Adipocyte (in vitro differentiated cells): ENCODE measurements around the gene PDE7B.

Source experiments
- DNase-seq: peaks from one replicate; pipeline ENCODE4 v3.0.0-alpha.2; 2015; ENCODE audit warnings: low read depth
- H3K27me3 ChIP-seq: replicated peaks from 2 replicates; pipeline ENCODE4 v1.7.0; 2013; ENCODE audit warnings: mild to moderate bottlenecking, low read length, moderate library complexity; ENCODE audit not compliant: control insufficient read depth, insufficient read depth
- H3K36me3 ChIP-seq: 2 replicates; pipeline ENCODE4 v1.7.0; 2013; ENCODE audit warnings: low read length, mild to moderate bottlenecking, moderate library complexity; ENCODE audit not compliant: control insufficient read depth, insufficient read depth, severe bottlenecking
- H3K4me1 ChIP-seq: 2 replicates; pipeline ENCODE4 v1.7.0; 2013; ENCODE audit warnings: mild to moderate bottlenecking, low read length, moderate library complexity; ENCODE audit not compliant: control insufficient read depth, insufficient read depth
- H3K4me3 ChIP-seq: 2 replicates; pipeline ENCODE4 v1.7.0; 2013; ENCODE audit warnings: mild to moderate bottlenecking, low read length, moderate library complexity
- H3K9ac ChIP-seq: 2 replicates; pipeline ENCODE4 v1.7.0; 2013; ENCODE audit warnings: mild to moderate bottlenecking, low read length, moderate library complexity
- H3K9me3 ChIP-seq: 2 replicates; pipeline ENCODE4 v1.7.0; 2013; ENCODE audit warnings: mild to moderate bottlenecking, low read length, moderate library complexity; ENCODE audit not compliant: control insufficient read depth

The PDE7B gene

GRCh38 chr6:136114661-136115060 lies 263.2 kb downstream of the PDE7B start:
- H3K9ac ChIP-seq, result no peak overlapping the region
- no peaks in the 10 kb centered on the region for H3K36me3 ChIP-seq
- no peak for DNase-seq
- H3K4me1 ChIP-seq, result peaks cover 44% of the 10 kb centered on the region
- no peaks in the 10 kb centered on the region for H3K27me3 ChIP-seq
- no peaks in the 10 kb centered on the region for H3K9me3 ChIP-seq
- no peak overlapping the region for H3K4me3 ChIP-seq

- no peak for DNase-seq
- Histone ChIP-seq H3K4me3 (no peak overlapping the region), H3K27me3 (no peaks in the 10 kb centered on the region), H3K36me3 (no peaks in the 10 kb centered on the region), H3K9ac (no peak overlapping the region), H3K4me1 (peaks cover 47% of the 10 kb centered on the region), H3K9me3 (no peaks in the 10 kb centered on the region)
Observed at GRCh38 chr6:136115941-136116340, 264.4 kb downstream of the PDE7B start.

DNA sequence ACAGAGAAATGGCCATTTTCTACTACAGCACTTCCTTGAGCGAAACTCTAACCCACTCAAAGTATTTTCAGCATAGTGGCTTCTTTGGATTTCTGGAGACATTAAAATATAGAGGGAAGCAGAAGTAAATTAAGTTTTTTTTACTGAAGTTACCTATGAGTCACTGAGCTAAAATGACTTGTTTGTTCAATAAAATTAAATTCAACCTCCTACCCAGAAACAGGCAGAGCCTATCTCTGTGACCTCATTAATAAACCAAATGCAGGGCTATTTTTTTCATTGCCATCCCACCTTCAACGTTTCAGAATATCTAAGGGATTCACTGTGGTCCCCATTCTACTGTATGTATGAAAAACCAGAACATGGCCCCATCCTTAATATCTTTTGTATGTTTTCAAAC lies 265.6 kb downstream of the PDE7B start:
- H3K4me1 ChIP-seq, result peaks cover 47% of the 10 kb centered on the region
- no peaks in the 10 kb centered on the region for H3K27me3 ChIP-seq
- peak overlapping the region; percentile 15 for H3K4me3 ChIP-seq
- no peaks in the 10 kb centered on the region for H3K36me3 ChIP-seq
- no peak for DNase-seq
- H3K9ac ChIP-seq, result peak overlapping the region; percentile 7
- H3K9me3 ChIP-seq, result no peaks in the 10 kb centered on the region

GRCh38 chr6:136118787-136119186 lies 267.3 kb downstream of the PDE7B start:
- H3K36me3 ChIP-seq, result no peaks in the 10 kb centered on the region
- peaks cover 50% of the 10 kb centered on the region for H3K4me1 ChIP-seq
- no peak for DNase-seq
- H3K9me3 ChIP-seq, result no peaks in the 10 kb centered on the region
- H3K27me3 ChIP-seq, result no peaks in the 10 kb centered on the region
- H3K9ac ChIP-seq, result peak overlapping the region; percentile 35
- peak overlapping the region; percentile 29 for H3K4me3 ChIP-seq

DNA sequence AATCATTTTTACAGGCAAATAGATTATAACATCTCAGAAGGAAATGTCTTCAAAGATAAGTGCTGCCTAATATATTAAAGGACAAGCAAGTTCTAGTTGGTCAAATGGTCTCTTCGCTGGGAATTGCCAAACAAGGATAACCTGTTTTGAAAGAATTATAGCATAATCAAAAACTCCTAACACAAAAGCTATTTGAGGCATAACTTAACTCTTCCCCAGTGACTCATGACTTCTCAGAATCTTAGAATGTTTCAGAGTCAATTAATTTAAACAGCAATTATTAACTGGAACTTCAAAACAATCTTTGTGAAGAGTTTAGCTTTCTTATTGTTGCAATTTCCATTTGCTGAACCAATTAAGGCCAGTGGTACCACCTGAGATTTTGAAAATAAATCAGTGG lies 272.0 kb downstream of the PDE7B start:
- Histone ChIP-seq H3K27me3 (no peaks in the 10 kb centered on the region), H3K4me1 (peaks cover 33% of the 10 kb centered on the region), H3K4me3 (no peak overlapping the region), H3K9ac (no peak overlapping the region), H3K36me3 (no peaks in the 10 kb centered on the region), H3K9me3 (no peaks in the 10 kb centered on the region)
- DNase-seq, result peak; percentile 35

- no peak overlapping the region for H3K4me3 ChIP-seq
- DNase-seq, result no peak
Observed at GRCh38 chr6:136125585-136125984, 274.1 kb downstream of the PDE7B start.

GRCh38 chr6:136127873-136128272 lies 276.4 kb downstream of the PDE7B start:
- no peak overlapping the region for H3K4me3 ChIP-seq
- H3K4me1 ChIP-seq, result peaks cover 20% of the 10 kb centered on the region
- DNase-seq, result no peak
- no peaks in the 10 kb centered on the region for H3K36me3 ChIP-seq
- H3K9me3 ChIP-seq, result no peaks in the 10 kb centered on the region
- no peaks in the 10 kb centered on the region for H3K27me3 ChIP-seq
- peak overlapping the region; percentile 4 for H3K9ac ChIP-seq

More at GRCh38 chr6:136125585-136125984, 274.1 kb downstream of the PDE7B start:
- no peaks in the 10 kb centered on the region for H3K36me3 ChIP-seq
- no peaks in the 10 kb centered on the region for H3K27me3 ChIP-seq
- peaks cover 20% of the 10 kb centered on the region for H3K4me1 ChIP-seq
- H3K9ac ChIP-seq, result no peak overlapping the region
- no peaks in the 10 kb centered on the region for H3K9me3 ChIP-seq

DNA sequence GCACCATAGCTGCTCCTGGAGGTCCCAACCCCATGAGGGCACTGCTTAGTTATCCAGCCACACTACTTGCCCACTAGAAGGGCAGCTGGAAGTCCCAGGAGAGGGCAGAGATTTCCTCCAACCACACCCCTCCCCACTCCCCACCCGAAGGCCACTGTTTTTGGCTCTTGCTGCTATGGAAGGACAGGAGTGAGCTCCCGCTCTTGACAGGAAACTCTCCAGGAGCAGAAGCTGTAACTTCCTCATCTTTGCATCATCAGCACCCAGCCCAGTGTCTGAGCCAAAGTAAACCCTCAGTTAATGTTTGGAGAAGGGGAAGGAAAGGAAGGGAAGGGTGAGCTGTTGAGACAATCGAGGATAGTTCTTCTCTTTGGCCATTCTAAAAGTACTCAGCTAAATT lies 277.9 kb downstream of the PDE7B start:
- no peak for DNase-seq
- Histone ChIP-seq H3K9me3 (no peaks in the 10 kb centered on the region), H3K27me3 (no peaks in the 10 kb centered on the region), H3K4me1 (peaks cover 10% of the 10 kb centered on the region), H3K9ac (no peak overlapping the region), H3K4me3 (no peak overlapping the region), H3K36me3 (no peaks in the 10 kb centered on the region)

- no peaks in the 10 kb centered on the region for H3K27me3 ChIP-seq
- no peak for DNase-seq
- no peaks in the 10 kb centered on the region for H3K36me3 ChIP-seq
- H3K9ac ChIP-seq, result no peak overlapping the region
- H3K4me3 ChIP-seq, result no peak overlapping the region
- H3K4me1 ChIP-seq, result peaks cover 4% of the 10 kb centered on the region
- H3K9me3 ChIP-seq, result no peaks in the 10 kb centered on the region
Observed at GRCh38 chr6:136134268-136134667, 282.8 kb downstream of the PDE7B start.

GRCh38 chr6:136134751-136135150 lies 283.2 kb downstream of the PDE7B start:
- Histone ChIP-seq H3K9me3 (no peaks in the 10 kb centered on the region), H3K4me3 (no peak overlapping the region), H3K9ac (no peak overlapping the region), H3K27me3 (no peaks in the 10 kb centered on the region), H3K4me1 (peaks cover 4% of the 10 kb centered on the region), H3K36me3 (no peaks in the 10 kb centered on the region)
- no peak for DNase-seq

DNA sequence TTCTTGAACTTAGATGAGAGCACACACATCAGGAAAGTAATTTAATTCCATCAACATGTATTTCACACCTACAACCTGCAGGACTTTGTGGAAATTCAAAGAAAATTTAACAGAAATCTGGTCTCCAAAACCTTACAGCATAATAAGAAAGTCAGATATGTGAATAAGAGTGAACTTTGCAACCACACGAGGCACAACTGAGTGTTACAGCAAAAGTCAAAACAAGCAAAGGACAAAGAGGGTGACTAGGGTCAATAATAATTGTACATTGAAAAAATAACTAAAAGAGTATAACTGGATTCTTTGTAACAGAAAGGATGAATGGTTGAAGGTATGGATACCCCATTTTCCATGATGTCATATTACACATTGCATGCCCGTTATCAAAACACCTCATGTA lies 284.8 kb downstream of the PDE7B start:
- no peaks in the 10 kb centered on the region for H3K27me3 ChIP-seq
- no peaks in the 10 kb centered on the region for H3K36me3 ChIP-seq
- no peak overlapping the region for H3K9ac ChIP-seq
- H3K4me3 ChIP-seq, result no peak overlapping the region
- peaks cover 4% of the 10 kb centered on the region for H3K4me1 ChIP-seq
- no peaks in the 10 kb centered on the region for H3K9me3 ChIP-seq
- DNase-seq, result no peak

- no peak overlapping the region for H3K9ac ChIP-seq
- no peaks in the 10 kb centered on the region for H3K36me3 ChIP-seq
- no peak overlapping the region for H3K4me3 ChIP-seq
- no peak for DNase-seq
- peaks cover 4% of the 10 kb centered on the region for H3K4me1 ChIP-seq
- no peaks in the 10 kb centered on the region for H3K27me3 ChIP-seq
- no peaks in the 10 kb centered on the region for H3K9me3 ChIP-seq
Observed at GRCh38 chr6:136137008-136137692, 285.6 kb downstream of the PDE7B start.
